Heart left ventricle (tissue), 16 donors: ENCODE results near the gene CLINT1. TPM values are rescaled to one million over a fixed set of nuclear protein-coding genes. Genes with fewer than 3 reads are reported as not detected.
"Not testable (repeated sequence)": the region's sequence is repeated elsewhere in the genome, so short reads cannot be mapped to it uniquely, and the experiment has no call there.

Source experiments
- ATAC-seq, 4 donors: fragments of 200-7000 bp; cut with Tn5 transposase; one replicate each; pipeline ENCODE4 v1.9.1; 2020 to 2022; ENCODE audit warnings: moderate library complexity in 4 of 4, mild to moderate bottlenecking in 3 of 4, moderate number of reproducible peaks in 1 of 4
- DNase-seq, 5 donors: peaks; one replicate each; pipeline ENCODE4 v3.0.0-alpha.2; 2020
- H3K27ac ChIP-seq, 12 donors: fragments of 200-600 bp; sonication (generic) in 4 of 12; one replicate each; pipeline versions ENCODE4 v1.5.0 to v1.8.0; 2016 to 2022; ENCODE audit warnings: mild to moderate bottlenecking in 2 of 12
- H3K27me3 ChIP-seq, 9 donors: fragments of 200-600 bp; sonication (generic) in 2 of 9; one replicate each; pipeline versions ENCODE4 v1.5.1 to v1.8.0; 2016 to 2022; ENCODE audit warnings: mild to moderate bottlenecking in 3 of 9
- H3K36me3 ChIP-seq, 9 donors: fragments of 200-600 bp; sonication (generic) in 2 of 9; one replicate each; pipeline versions ENCODE4 v1.5.0 to v1.8.0; 2018 to 2022; ENCODE audit warnings: mild to moderate bottlenecking in 2 of 9
- H3K4me1 ChIP-seq, 12 donors: fragments of 200-600 bp; sonication (generic) in 4 of 12; one replicate each; pipeline versions ENCODE4 v1.5.0 to v1.8.0; 2016 to 2022; ENCODE audit warnings: mild to moderate bottlenecking in 3 of 12
- H3K4me3 ChIP-seq, 12 donors: fragments of 200-600 bp; sonication (generic) in 4 of 12; one replicate each; pipeline versions ENCODE4 v1.5.0 to v1.8.0; 2017 to 2022; ENCODE audit warnings: mild to moderate bottlenecking in 9 of 12, moderate library complexity in 4 of 12
- H3K9me3 ChIP-seq, 12 donors: fragments of 200-600 bp; sonication (generic) in 4 of 12; one replicate each; pipeline versions ENCODE4 v1.5.0 to v1.8.0; 2016 to 2022; ENCODE audit warnings: mild to moderate bottlenecking in 1 of 12
- CTCF ChIP-seq, 12 donors: fragments of 200-600 bp; sonication (generic) in 4 of 12; IDR thresholded peaks; one replicate each; pipeline versions ENCODE4 v1.5.0 to v1.8.0; 2018 to 2022; ENCODE audit warnings: antibody characterized with exemption in 12 of 12, mild to moderate bottlenecking in 5 of 12
- POLR2A ChIP-seq, 2 donors: fragments of 450-650 bp; IDR thresholded peaks; one replicate each; pipeline ENCODE4 v1.6.1; 2017; ENCODE audit warnings: antibody characterized with exemption in 2 of 2, mild to moderate bottlenecking in 2 of 2, moderate library complexity in 2 of 2
- WGBS, 4 donors: extraction: QIAGEN DNeasy Blood & Tissue Kit in 2 of 4; methylation state at CpG; one replicate each; pipeline versions ENCODE4 v1.1.5 to v1.1.7; 2013 to 2018; 5-methylcytosine and 5-hydroxymethylcytosine counted together
- intact Hi-C, 10 donors: fragments of 100-400 bp; cut with DNase I; formaldehyde crosslinking; loops; one replicate each; pipeline versions ENCODE4 v1.11.1 to v1.14.2; 2022
- polyA plus RNA-seq, 2 donors: library from polyadenylated mRNA; stranded (reverse); fragments of 200-250 nt; gene quantifications; one replicate each; pipeline ENCODE4 v1.2.3, GENCODE V29; 2013
- total RNA-seq, 9 donors: library from RNA; depleted of rRNA in 2 of 9; stranded (reverse); fragments of >200 nt in 2 of 9; fragmentation: NEBNext Ultra II Directional in 3 of 9; extraction: Animal tissue kit (Norgen Biotek cat#: 25700) in 3 of 9; gene quantifications; one replicate each; pipeline versions ENCODE4 v1.1.0 to v1.2.4, GENCODE V29; 2016 to 2023
- donor health status: ischemic (EF 13 %, LVEDD 7.1; RV severe dilation, severe dysfunction).
- donor health status: healthy with polysubstance abuse.
- donor health status: DM: no; HTN: yes; CAD: no.
- donor health status: DM: no; HTN: no; CAD: no.
- donor health status: ischemic (EF 25% LVEDD 6.9; RV normal size, moderate dysfunction).
- donor health status: ischemic (EF 25% LVEDD 5.7; RV mildly dilated, moderate dysfunction).
- donor health status: healthy.
- donor health status: DM: yes; HTN: yes; CAD: no.
- donor health status: ischemic (EF 35%, LVEDD 5.7; RV mildly dilated, moderate dysfunction).
- donor health status: nonischemic (EF 11% LVEDD 7.7; RV severe dilation, severe dysfunction).
- donor health status: DM: yes; HTN: yes; CAD: no.
- donor health status: PGD.
- donor health status: ischemic (EF 29% LVEDD 5.4; RV normal size, mild dysfunction).
- donor health status: nonischemic (EF 23%, LVEDD 6.1; RV moderate dilation, normal function).

The CLINT1 gene
- total and polyA plus RNA-seq, 11 donors, result 13.0 to 84.8 (median 48.7) TPM

DNA sequence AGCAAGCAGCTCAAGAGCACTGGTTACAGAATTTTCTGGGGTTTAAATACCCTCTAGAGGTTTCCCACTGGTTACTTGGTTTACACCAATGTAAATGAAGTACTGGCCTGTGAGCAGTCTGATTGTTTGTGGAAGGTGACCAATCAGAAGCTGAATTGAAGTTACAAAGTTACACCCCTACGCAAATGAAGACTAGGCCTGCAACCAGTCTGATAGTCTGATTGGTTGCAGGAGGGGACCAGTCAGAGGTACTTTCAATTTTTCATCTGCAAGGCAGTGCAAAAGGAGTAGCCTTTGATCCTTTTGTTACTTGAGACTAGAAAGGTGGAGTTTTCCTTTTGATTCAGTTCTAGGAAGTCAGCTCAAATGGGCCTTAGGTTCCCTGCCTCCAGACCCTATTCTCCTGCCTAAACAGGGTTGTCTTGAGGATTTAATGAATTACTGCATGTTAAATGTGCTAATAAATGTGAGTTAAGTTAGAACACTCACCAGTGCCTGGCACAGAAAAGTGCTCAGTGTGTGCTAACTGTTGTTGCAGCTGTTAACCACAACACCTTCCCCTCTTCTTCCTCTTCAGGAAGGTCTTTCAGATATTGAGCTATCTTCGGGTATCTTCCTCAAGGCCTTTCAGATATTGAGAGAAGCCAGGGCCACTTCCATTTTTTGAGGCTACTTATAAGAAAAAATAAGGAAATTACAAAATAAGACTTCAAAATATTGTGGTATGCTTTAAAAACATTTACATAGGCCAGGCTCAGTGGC is 32.1 kb upstream of the CLINT1 start:
- Histone ChIP-seq H3K9me3 (no peaks in the 10 kb centered on the region), H3K4me3 (no peak overlapping the region), H3K27me3 (no peaks in the 10 kb centered on the region), H3K4me1 (no peaks in the 10 kb centered on the region), H3K27ac (no peak overlapping the region), H3K36me3 (no peaks in the 10 kb centered on the region)
- ATAC-seq (no peak), DNase-seq (no peak)
- TF ChIP-seq POLR2A (IDR thresholded peaks at IDR 0.05) (no peak), CTCF (IDR thresholded peaks at IDR 0.05) (no peak)
- 84 to 94% (median 92%) methylated on average over 2 of the region's 2 CpGs for WGBS, 4 donors
- intact Hi-C loops, result no loop called here

- DNase-seq, result no peak
- no peak for ATAC-seq
- Histone ChIP-seq H3K36me3 (no peaks in the 10 kb centered on the region), H3K4me3 (no peak overlapping the region), H3K4me1 (no peaks in the 10 kb centered on the region), H3K27me3 (no peaks in the 10 kb centered on the region), H3K27ac (no peak overlapping the region), H3K9me3 (no peaks in the 10 kb centered on the region)
- TF ChIP-seq CTCF (IDR thresholded peaks at IDR 0.05), result no peak
- TF ChIP-seq POLR2A (IDR thresholded peaks at IDR 0.05), result no peak
- intact Hi-C loops, result no loop called here
- 91 to 100% (median 97%) methylated on average over 1 of the region's 1 CpG for WGBS, 4 donors
Measured at GRCh38 chr5:157888814-157889532, 30.0 kb upstream of the CLINT1 start.

DNA sequence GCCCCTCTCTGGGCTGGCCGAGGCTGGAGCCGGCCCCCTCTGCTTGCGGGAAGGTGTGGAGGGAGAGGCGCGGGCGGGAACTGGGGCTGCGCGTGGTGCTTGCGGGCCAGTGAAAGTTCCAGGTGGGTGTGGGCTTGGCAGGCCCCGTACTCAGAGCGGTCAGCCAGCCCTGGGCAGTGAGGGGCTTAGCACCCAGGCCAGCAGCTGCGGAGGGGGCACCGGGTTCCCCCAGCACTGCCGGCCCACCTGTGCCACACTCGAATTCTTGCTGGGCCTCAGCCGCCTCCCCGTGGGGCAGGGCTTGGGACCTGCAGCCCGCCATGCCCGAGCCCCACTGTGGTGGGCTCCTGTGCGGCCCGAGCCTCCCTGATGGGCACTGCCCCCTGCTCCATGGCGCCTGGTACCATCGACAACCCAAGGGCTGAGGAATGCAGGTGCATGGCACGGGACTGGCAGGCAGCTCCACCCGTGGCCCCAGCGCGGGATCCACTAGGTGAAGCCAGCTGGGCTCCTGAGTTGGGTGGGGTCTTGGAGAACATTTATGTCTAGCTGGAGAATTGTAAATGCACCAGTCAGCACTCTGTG is 27.9 kb upstream of the CLINT1 start:
- intact Hi-C loops, result no loop called here
- DNase-seq (no peak), ATAC-seq (no peak)
- H3K36me3 ChIP-seq, result no peaks in the 10 kb centered on the region
- no peaks in the 10 kb centered on the region for H3K27me3 ChIP-seq
- H3K27ac ChIP-seq, result no peak overlapping the region
- no peaks in the 10 kb centered on the region for H3K4me1 ChIP-seq
- H3K4me3 ChIP-seq, result no peak overlapping the region
- no peaks in the 10 kb centered on the region for H3K9me3 ChIP-seq
- no peak for TF ChIP-seq POLR2A (IDR thresholded peaks at IDR 0.05)
- TF ChIP-seq CTCF (IDR thresholded peaks at IDR 0.05), result no peak
- WGBS, 4 donors, result 77 to 98% (median 90%) methylated on average over 15 to 27 of the region's 27 CpGs

DNA sequence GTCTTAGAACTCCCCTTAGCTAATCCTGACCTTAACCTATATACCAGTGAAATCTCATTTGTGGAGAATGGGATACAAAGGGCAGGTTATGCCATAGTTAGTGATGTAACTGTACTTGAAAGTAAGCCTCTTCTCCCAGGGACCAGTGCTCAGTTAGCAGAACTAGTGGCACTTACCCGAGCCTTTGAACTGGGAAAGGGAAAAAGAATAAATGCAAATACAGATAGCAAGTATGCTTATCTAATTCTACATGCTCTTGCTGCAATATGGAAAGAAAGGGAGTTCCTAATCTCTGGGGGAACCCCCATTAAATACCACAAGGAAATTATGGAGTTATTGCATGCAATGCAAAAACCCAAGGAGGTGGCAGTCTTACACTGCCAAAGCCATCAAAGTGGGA is 26.1 kb upstream of the CLINT1 start:
- H3K36me3 ChIP-seq, ATAC-seq, H3K4me1 ChIP-seq, H3K27me3 ChIP-seq, intact Hi-C loops, H3K27ac ChIP-seq, H3K4me3 ChIP-seq, DNase-seq: not testable (repeated sequence)
- WGBS, 4 donors, result 67 to 93% (median 74%) methylated on average over 1 of the region's 1 CpG
- peaks cover 0 to 13% (median 0%) of the 10 kb centered on the region in 12 donors for H3K9me3 ChIP-seq

DNA sequence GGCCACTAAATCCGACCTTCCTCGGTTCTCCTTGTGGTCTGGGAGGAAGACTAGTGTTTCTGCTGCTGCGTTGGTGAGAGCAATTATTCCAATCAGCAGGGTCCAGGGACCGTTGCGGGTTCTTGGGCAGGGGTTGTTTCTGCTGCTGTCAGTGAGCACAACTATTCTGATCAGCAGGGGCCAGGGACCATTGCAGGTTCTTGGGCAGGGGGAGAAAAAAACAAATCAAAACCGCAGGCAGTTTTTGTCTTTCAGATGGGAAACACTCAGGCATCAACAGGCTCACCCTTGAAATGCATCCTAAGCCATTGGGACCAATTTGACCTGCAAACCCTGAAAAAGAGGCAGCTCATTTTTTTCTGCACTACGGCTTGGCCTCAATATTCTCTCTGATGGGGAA is 22.6 kb upstream of the CLINT1 start:
- H3K36me3 ChIP-seq, H3K27me3 ChIP-seq, H3K4me1 ChIP-seq, DNase-seq, ATAC-seq, H3K4me3 ChIP-seq, intact Hi-C loops, H3K27ac ChIP-seq: not testable (repeated sequence)
- 77 to 86% (median 80%) methylated on average over 7 of the region's 7 CpGs for WGBS, 4 donors
- peaks cover 0 to 13% (median 0%) of the 10 kb centered on the region in 12 donors for H3K9me3 ChIP-seq
